GM21723 (cell line): ENCODE data around the gene STOML2.

Experiments
- ATAC-seq: cut with Tn5 transposase; IDR thresholded peaks from one replicate; pipeline ENCODE4 v1.9.1; 2021; ENCODE audit warnings: mild to moderate bottlenecking, moderate library complexity; ENCODE audit not compliant: unreplicated experiment

STOML2 gene

GRCh38 chr9:35108461-35108860 lies 5.5 kb upstream of the STOML2 start:
- ATAC-seq = no peak

- ATAC-seq = no peak
These were observed 4.7 kb upstream of the STOML2 start for GRCh38 chr9:35107297-35108290.

GRCh38 chr9:35106343-35106730 lies 3.4 kb upstream of the STOML2 start:
- no peak for ATAC-seq

- no peak for ATAC-seq
These were observed 2.8 kb upstream of the STOML2 start for GRCh38 chr9:35105571-35106342.

- no peak for ATAC-seq
These were observed 2.2 kb upstream of the STOML2 start for GRCh38 chr9:35105126-35105525.

DNA sequence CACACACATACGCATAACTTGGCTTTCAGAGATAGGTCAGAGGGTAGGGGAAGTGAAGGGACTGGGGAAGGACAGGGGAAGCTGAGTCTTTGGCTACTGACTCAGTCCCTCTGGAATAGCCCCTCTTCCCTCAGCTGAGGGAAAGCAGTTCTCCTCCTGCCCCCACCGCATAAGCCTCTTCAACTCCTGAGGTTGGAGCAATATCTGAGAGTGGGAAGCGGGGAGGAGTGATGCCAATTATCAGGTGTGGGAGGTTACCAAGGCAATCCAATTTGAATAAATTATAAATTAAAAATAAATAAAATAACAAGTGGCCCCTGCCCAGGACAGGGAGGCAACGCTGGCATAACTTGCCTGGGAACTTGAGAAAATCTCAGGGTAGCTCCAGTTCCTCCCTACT lies 1.7 kb upstream of the STOML2 start:
- ATAC-seq = no peak

- ATAC-seq = no peak
These were observed 795 bp upstream of the STOML2 start for GRCh38 chr9:35103660-35104191.

DNA sequence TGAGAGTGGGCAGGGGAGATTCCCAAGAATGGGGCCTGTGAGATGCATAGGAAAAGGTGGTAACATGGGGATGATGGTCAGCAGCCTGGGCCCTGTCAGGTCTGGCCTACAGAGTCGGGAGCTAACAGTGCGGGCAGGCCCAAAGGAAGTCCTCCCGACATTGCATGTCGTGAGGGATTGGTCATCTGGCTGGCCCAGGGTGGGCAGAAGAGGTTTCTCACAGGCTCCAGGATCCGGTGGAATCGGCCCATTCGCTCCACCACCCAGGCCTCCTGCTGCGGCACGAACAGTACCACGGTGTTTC lies 514 bp downstream of the STOML2 start:
- peak; percentile 24 for ATAC-seq

- ATAC-seq = no peak
These were observed 5.4 kb downstream of the STOML2 start for GRCh38 chr9:35097573-35097972.

DNA sequence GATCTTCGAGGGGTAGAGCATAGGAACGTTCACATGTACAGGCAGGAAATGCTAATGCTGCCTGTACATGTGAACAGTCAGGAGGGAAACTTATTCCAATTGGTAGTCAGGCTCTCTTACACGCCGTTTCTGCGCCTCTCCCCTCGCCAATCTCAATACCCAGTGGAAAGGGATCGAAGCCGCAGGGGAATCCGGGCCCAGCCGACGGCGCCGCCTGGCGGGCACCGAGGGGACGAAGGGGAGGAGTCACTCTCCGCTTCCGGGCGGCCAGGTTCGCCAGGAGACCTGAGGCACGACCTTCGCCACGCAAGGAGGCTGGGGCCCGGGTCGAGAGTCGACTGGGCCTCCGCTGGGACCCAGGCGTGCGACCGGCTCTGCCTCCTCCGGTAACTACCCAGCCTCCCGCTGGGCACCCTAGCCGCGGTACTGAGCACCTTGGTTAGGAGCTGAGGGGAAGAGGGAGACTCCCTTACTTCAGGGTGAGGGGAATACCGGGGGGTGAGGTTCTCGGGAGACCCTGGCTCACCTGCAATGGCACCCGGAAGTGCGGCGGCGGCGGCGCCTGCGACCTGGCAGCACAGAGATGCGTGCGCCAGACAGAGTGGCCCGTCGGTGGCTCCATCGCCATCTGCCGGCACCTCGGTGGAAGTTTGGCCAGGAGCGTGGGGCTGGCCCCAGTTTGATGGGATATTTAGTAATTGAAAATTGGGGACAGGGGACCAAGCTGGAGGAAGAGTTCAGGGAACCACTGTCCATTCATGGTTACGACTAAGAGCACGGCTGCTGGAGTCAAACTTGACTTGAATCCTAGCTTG lies 6.7 kb downstream of the STOML2 start, which contains the start of gene PIGO:
Gene PIGO, minus strand, starts transcription at position 557 of the 815 bp plus-strand sequence. CDS start 1,026 bp downstream, outside the sequence.
- ATAC-seq = peak; percentile 89

- no peak for ATAC-seq
These were observed 11.4 kb downstream of the STOML2 start for GRCh38 chr9:35091536-35091935.

GRCh38 chr9:35089434-35089833 lies 13.5 kb downstream of the STOML2 start:
- ATAC-seq = no peak

DNA sequence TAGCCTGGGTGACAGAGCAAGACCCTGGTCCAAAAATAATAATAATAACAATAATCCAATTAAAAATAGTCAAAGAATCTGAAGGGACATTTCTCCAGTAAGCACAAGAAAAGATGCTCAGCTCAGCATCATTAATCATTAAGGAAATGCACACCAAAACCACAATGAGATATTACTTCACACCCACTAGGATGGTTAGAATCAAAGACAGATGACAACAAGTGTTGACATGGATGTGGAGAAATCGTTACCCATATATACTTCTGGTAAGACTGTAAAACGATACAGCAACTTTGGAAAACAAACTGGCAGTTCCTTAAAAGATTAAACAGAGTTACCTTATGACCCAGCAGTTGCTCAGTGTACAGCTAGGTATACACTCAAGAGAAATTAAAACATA lies 17.9 kb downstream of the STOML2 start:
- no peak for ATAC-seq

DNA sequence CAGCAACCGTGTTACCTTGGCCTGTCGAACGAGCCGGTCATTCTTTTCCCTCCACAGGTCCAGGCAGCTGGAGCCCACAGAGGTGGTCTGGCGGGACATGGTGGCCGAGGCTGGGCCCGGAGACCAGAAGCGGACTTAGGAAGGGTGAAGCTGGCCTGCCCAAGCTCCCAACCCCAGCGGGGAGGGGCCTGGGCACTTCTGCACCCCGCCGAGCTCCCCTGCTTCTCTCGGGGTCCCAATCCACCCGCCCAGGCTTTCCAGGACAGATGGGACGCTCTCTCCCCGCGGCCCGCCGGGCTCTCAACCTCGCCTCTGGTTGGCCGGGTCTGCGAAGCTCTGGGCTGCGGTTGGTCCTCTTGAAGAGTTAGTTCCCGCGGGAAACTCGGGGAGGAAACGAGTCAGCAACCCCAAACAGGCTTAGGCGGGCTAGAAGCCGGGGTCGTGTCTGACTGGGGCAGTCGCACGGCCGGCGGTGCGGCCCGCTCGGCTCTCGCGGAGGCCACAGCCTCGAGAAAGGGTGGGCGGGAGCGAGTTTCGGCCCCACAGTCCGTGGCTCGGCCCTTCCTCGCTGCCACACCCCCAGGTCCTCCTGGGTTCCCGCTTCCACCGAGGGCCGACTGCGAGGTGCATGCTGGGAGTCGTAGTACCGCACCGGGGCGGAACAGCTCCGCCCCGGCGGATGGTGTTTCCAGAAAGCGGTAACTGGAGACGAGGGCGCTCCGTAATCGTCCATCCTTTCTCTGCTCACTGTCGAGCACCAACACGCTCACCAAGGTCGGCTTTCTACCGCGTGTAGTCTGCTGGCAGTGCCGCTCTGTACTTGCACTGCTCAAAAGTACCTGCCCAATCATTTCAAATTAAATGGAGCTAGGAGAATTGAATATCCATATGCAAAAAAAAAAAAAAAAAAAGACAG lies 23.2 kb downstream of the STOML2 start, which contains the start of gene FANCG:
Gene FANCG, minus strand, starts transcription at position 517 of the 916 bp plus-strand sequence. Its CDS starts 418 bp downstream, at position 99.
- ATAC-seq = peak; percentile 92

GRCh38 chr9:35079041-35079425 lies 23.9 kb downstream of the STOML2 start:
- no peak for ATAC-seq

GRCh38 chr9:35078066-35078465 lies 24.9 kb downstream of the STOML2 start:
- no peak for ATAC-seq

- ATAC-seq = no peak
These were observed 26.1 kb downstream of the STOML2 start for GRCh38 chr9:35076848-35077247.

DNA sequence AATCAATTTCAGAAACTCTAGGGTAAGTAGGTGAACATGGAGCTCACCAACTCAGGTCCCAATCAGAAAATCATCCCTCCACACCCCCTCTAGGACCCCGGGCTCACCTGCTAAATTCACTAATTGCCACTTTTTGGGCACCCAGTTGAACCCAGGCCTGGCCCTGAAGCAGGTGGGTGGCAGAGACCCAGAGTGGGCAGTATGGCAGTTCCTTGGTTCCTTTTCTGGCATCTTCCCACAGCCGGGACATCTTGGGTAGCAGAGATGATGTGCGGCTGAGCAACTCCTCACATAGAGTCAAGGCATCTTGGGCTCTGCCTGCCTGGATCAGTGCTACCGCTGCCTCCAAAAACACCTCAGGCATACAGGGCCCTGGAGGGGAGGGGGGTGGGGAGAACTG lies 27.6 kb downstream of the STOML2 start:
- no peak for ATAC-seq

DNA sequence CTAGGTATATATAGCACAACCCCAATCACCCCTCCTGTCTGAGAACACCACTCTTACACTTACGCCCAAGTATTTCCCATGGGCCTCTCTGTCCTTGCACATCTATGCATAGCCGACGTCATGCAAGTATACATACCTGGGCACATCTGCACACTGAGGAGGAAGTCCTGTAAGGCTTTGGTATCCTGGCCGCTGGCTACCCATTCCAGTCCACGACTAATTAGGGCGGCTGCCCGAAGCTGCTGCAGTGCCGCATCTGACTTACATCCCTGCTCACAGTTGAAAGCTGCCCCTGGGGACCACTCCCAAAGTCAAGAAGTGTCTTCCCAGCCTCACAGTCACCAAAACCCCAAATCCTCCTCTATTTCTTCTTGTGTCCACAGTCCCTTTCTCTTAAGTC lies 28.1 kb downstream of the STOML2 start:
- ATAC-seq = no peak

DNA sequence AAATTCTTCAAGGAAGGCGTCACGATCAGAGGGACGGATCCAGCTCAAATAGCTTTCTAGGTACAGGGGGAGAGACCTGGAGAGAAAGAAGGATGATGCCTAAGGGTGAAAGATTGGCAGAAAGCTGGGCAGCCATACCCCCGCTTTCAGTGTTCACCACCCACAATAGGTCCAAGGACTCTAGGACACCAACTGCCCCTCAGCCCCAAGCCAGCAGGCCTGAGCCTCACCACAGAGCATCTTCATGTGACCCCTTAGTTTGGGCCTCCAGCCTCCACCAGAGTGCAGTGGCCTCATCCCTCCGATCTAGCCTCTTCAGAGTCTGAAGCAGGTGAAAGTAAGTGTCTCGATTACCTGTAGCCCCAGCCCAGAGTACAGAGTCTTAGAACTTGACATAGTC lies 28.8 kb downstream of the STOML2 start:
- no peak for ATAC-seq
